Left kidney (tissue), 2 donors: ENCODE results near the gene COMMD1. TPM values are rescaled to one million over a fixed set of nuclear protein-coding genes. Genes with fewer than 3 reads are reported as not detected.
"Not testable (repeated sequence)": the region's sequence is repeated elsewhere in the genome, so short reads cannot be mapped to it uniquely, and the experiment has no call there.

Experiments used
- DNase-seq: peaks from one replicate; pipeline ENCODE4 v3.0.0-alpha.2; 2013
- polyA plus RNA-seq: library from polyadenylated mRNA; unstranded; fragments of 120-200 nt; gene quantifications from one replicate; pipeline ENCODE4 v1.2.1, GENCODE V29; 2013; ENCODE audit not compliant: insufficient read length

The COMMD1 gene
- polyA plus RNA-seq, 1 donor: 77.0 TPM

- no peak for DNase-seq
Measured at GRCh38 chr2:62140426-62141141, 235.1 kb downstream of the COMMD1 start.

GRCh38 chr2:62141142-62141740, 235.8 kb downstream of the COMMD1 start:
- DNase-seq: no peak

- DNase-seq: no peak
Measured at GRCh38 chr2:62142054-62142453, 236.6 kb downstream of the COMMD1 start.

- DNase-seq: no peak
Measured at GRCh38 chr2:62143696-62144095, 238.2 kb downstream of the COMMD1 start.

- DNase-seq: no peak
Measured at GRCh38 chr2:62144689-62145477, 239.4 kb downstream of the COMMD1 start.

GRCh38 chr2:62145478-62146100, 240.1 kb downstream of the COMMD1 start:
- no peak for DNase-seq

- not testable (repeated sequence) for DNase-seq
Measured at GRCh38 chr2:62146790-62147189, 241.3 kb downstream of the COMMD1 start.

GRCh38 chr2:62147610-62148301, 242.3 kb downstream of the COMMD1 start:
- no peak for DNase-seq

GRCh38 chr2:62149708-62150107, 244.2 kb downstream of the COMMD1 start:
- no peak for DNase-seq

GRCh38 chr2:62150597-62151305, 245.3 kb downstream of the COMMD1 start:
- DNase-seq: no peak

- DNase-seq: no peak
Measured at GRCh38 chr2:62151306-62151638, 245.8 kb downstream of the COMMD1 start.

GRCh38 chr2:62152000-62152399, 246.5 kb downstream of the COMMD1 start:
- DNase-seq: no peak

- DNase-seq: no peak
Measured at GRCh38 chr2:62156861-62157496, 251.5 kb downstream of the COMMD1 start.

- no peak for DNase-seq
Measured at GRCh38 chr2:62158444-62159121, 253.1 kb downstream of the COMMD1 start.

GRCh38 chr2:62160691-62161090, 255.2 kb downstream of the COMMD1 start:
- DNase-seq: not testable (repeated sequence)

- no peak for DNase-seq
Measured at GRCh38 chr2:62163106-62163831, 257.8 kb downstream of the COMMD1 start.

GRCh38 chr2:62163834-62164233, 258.4 kb downstream of the COMMD1 start:
- no peak for DNase-seq

- DNase-seq: no peak
Measured at GRCh38 chr2:62175728-62176127, 270.3 kb downstream of the COMMD1 start.

- no peak for DNase-seq
Measured at GRCh38 chr2:62176801-62177200, 271.3 kb downstream of the COMMD1 start.
